ENCODE results near the gene WDR83. TPM values are rescaled to one million over a fixed set of nuclear protein-coding genes. Genes with fewer than 3 reads are reported as not detected.

The WDR83 gene
- total and polyA plus RNA-seq, 2 of the 4 experiments (the other 2 are of a cell fraction): 5.9 to 8.9 TPM

GRCh38 chr19:12698138-12698537 is 31.5 kb downstream of the WDR83 start:
- H3K79me1 ChIP-seq (ENCODE audit: low read depth in 1 of 2, low read length in 2 of 2): peaks cover 10 to 22% of the 10 kb centered on the region in 2 experiments
- H4K20me1 ChIP-seq (ENCODE audit: insufficient read depth, low read length): peaks cover under 1% of the 10 kb centered on the region
- TF ChIP-seq CEBPB (IDR thresholded peaks at IDR 0.05; ENCODE audit: low read depth, low read length): no peak
- TF ChIP-seq RAD21 (IDR thresholded peaks at IDR 0.05; ENCODE audit: low read length): no peak
- no peak for TF ChIP-seq CTCF (conservative IDR thresholded peaks at IDR 0.05; ENCODE audit: low read depth, low read length)
- no peak for TF ChIP-seq CHD1 (IDR thresholded peaks at IDR 0.05; ENCODE audit: low read depth, low read length)
- no peak for TF ChIP-seq FOS (IDR thresholded peaks at IDR 0.05; ENCODE audit: low read depth, low read length)
- TF ChIP-seq USF2 (IDR thresholded peaks at IDR 0.05; ENCODE audit: low read depth, low read length): no peak
- no peak for TF ChIP-seq MAFK (IDR thresholded peaks at IDR 0.05; ENCODE audit: low read depth, low read length)
- TF ChIP-seq RFX5 (IDR thresholded peaks at IDR 0.05; ENCODE audit: low read depth, low read length): no peak
- TF ChIP-seq MAZ (IDR thresholded peaks at IDR 0.05; ENCODE audit: borderline replicate concordance, low read depth, low read length): no peak
- H2BK120ac ChIP-seq (ENCODE audit: low read depth, low read length): no peak overlapping the region
- no peak overlapping the region for H3K23ac ChIP-seq (ENCODE audit: low read depth, low read length)
- no peak overlapping the region for H2BK20ac ChIP-seq (ENCODE audit: low read depth, low read length)
- H3K36me3 ChIP-seq (ENCODE audit: control insufficient read depth, insufficient read depth, low read length): peaks cover 41% of the 10 kb centered on the region
- no peak overlapping the region for H4K5ac ChIP-seq (ENCODE audit: low read depth, low read length)
- intact Hi-C loops (cut with micrococcal nuclease) (no loop called here), dilution Hi-C loops (cut with HindIII; ENCODE audit: low sequenced_read_pairs, unreplicated experiment) (no loop called here), in situ Hi-C loops (cut with MboI; ENCODE audit: low sequenced_read_pairs) (no loop called here)
- no peak overlapping the region for H3K9ac ChIP-seq (ENCODE audit: low read depth, low read length)
- DNase-seq: no peak
- no peak overlapping the region for H3K4me3 ChIP-seq (ENCODE audit: insufficient read depth, low read depth, low read length)
- H4K91ac ChIP-seq (ENCODE audit: insufficient read depth, low read depth, low read length): no peak overlapping the region
- H3K27ac ChIP-seq (ENCODE audit: insufficient read depth, low read length): no peak overlapping the region
- BruUV-seq (replicated peaks): no TSS peak
- H3K4ac ChIP-seq (ENCODE audit: low read depth, low read length): no peak overlapping the region
- no peak overlapping the region for H2AK5ac ChIP-seq (ENCODE audit: low read depth, low read length)
- H3K4me2 ChIP-seq (ENCODE audit: low read depth, low read length): no peak overlapping the region
- H3K27me3 ChIP-seq (ENCODE audit: control insufficient read depth, insufficient read depth, low read length): no peaks in the 10 kb centered on the region
- H3K4me1 ChIP-seq (ENCODE audit: control insufficient read depth, insufficient read depth, low read length): peaks cover 2% of the 10 kb centered on the region; the same call in 1 of the 2 replicates
- no peak overlapping the region for H2BK15ac ChIP-seq (ENCODE audit: low read depth, low read length)
- H2AFZ ChIP-seq (replicated peaks; ENCODE audit: low read length, poor library complexity): no peak overlapping the region
- H2AK9ac ChIP-seq (replicated peaks; ENCODE audit: low read depth, low read length, poor library complexity): no peak overlapping the region
- no peak overlapping the region for H3K14ac ChIP-seq (replicated peaks; ENCODE audit: low read depth, low read length)
- ATAC-seq (ENCODE audit: low read depth): no peak
- H3K9me3 ChIP-seq (ENCODE audit: control insufficient read depth, insufficient read depth, low read length): no peaks in the 10 kb centered on the region
- no peak overlapping the region for H2BK5ac ChIP-seq (ENCODE audit: low read depth, low read length, poor library complexity, severe bottlenecking)
- 93% methylated on average over 3 of the region's 6 CpGs; no CpG with 5 or more reads in 1 of the 2 experiments for WGBS, 2 experiments (ENCODE audit: extremely low coverage in 2 of 2, insufficient read length in 1 of 2)
- H4K8ac ChIP-seq (ENCODE audit: low read depth in 2 of 2, low read length in 2 of 2): no peak overlapping the region
- ChIA-PET POLR2A (ENCODE audit: unreplicated experiment) (no interaction called here), CTCF (no interaction called here)
- no peak overlapping the region for H3K56ac ChIP-seq (ENCODE audit: extremely low read depth, insufficient read depth, low read length)
- no peaks in the 10 kb centered on the region; the same call in 1 of the 2 replicates for H3K9me1 ChIP-seq (ENCODE audit: insufficient read depth, low read length)
- H3K18ac ChIP-seq (ENCODE audit: low read depth, low read length): no peak overlapping the region
